Activated CD8-positive, alpha-beta memory T cell treated with anti-CD3 and anti-CD28 coated beads for 1 hour (primary cell): ENCODE results near the gene KARS1.

Source experiments
- DNase-seq, 2 donors: peaks; one replicate each; pipeline ENCODE4 v3.0.0-alpha.2; 2020; ENCODE audit warnings: low read depth in 1 of 2; ENCODE audit errors: extremely low read depth in 1 of 2

KARS1 gene

GRCh38 chr16:75588716-75589115, 58.7 kb downstream of the KARS1 start:
- DNase-seq: no peak

- DNase-seq: no peak
Measured at GRCh38 chr16:75584108-75584507, 63.4 kb downstream of the KARS1 start.

DNA sequence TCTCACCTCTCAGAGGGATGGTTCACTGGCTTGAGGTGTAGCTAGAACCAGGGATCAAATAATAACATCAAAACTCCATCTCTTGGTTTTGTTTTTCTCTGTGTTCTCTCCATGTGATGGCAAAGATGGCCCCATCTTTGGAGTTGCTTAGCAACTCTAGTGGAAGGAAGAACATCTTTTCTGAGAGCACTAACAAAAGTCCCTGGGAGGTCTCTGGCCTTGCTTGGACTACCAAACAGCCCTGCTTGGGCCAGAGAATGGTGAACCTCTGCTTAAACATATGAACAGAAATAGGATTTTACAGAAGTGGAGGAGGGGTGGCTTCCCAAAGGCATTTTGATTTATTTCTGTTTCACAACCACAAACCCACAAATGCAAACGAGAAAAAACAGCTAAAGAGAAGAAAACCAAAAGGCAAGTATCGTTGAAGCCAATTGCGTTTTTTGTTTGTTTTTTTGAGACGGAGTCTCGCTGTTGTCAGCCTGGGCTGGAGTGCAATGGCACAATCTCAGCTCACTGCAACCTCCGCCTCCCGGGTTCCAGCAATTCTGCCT, 68.1 kb downstream of the KARS1 start:
- DNase-seq: no peak

DNA sequence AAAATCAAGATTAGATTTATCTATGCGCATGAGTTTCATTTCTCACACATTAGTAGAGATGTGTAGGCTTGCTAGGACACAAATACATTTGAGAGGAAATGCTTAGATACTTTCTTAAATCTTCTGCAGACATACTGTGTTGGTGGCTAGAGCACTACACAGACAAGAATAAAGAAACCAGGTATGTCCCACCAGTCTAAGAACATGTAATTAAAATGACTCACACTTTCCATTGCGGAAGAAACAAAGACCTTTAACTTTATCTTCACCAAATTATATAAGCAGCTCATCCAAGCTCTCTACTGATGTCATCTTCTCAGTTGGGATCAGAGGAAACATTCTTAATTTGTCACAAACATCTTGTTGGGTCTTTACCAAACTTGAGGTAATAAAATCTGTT, 68.7 kb downstream of the KARS1 start:
- no peak for DNase-seq

DNA sequence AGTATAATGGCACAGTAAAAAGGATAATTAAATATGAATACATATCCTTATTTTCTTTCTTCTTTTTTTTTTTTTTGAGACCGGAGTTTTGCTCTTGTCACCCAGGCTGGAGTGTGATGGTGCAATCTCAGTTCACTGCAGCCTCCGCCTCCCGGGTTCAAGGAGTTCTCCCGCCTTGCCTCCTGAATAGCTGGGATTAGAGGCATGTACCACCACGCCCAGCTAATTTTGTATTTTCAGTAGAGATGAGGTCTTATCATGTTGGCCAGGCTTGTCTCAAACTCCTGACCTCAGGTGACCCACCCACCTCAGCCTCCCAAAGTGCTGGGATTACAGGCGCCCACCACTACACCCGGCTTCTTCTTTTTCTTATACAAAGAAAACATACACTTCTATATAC, 69.3 kb downstream of the KARS1 start:
- DNase-seq: no peak
